ENCODE results near the gene GRIP2. TPM values are rescaled to one million over a fixed set of nuclear protein-coding genes. Genes with fewer than 3 reads are reported as not detected.

GRIP2 gene
- total and polyA plus RNA-seq, 9 of the 15 experiments (the other 6 are each of a cell fraction or from before 2014, with no cell fraction given): 0.01 TPM; not detected in 7

DNA sequence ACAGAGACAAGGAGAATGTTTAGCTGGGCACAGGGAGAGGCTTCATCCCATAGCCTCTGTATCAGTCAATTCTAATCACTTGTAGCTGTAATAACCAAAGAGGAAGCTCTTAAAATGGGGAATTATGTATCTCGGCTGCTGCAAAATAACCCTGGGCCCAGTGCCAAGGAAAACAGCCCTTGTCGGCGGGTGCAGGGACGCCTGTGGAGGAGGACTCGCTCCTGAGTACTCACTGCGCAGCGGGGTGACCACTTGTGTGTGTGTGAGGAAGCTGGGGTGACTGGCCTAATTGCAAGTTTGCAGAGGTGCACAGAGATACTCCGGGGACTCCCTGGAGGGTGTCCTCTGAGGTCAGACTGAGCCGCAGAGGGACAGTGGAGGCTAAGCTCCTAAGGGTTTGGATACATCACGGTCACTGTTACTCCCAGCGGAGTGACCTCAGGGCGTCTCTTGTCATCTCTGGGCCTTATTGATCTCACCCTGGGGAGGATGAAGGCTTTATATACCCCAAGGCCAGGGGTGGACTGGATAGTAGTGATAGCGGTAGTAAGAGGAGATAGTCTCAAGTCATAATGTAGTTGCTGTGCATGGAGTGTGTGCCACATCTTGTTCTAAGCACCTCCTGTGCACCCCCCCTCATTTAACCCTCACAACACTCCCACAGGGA lies 100.5 kb downstream of the GRIP2 start (continued):
- TF ChIP-seq, protein P1, sequence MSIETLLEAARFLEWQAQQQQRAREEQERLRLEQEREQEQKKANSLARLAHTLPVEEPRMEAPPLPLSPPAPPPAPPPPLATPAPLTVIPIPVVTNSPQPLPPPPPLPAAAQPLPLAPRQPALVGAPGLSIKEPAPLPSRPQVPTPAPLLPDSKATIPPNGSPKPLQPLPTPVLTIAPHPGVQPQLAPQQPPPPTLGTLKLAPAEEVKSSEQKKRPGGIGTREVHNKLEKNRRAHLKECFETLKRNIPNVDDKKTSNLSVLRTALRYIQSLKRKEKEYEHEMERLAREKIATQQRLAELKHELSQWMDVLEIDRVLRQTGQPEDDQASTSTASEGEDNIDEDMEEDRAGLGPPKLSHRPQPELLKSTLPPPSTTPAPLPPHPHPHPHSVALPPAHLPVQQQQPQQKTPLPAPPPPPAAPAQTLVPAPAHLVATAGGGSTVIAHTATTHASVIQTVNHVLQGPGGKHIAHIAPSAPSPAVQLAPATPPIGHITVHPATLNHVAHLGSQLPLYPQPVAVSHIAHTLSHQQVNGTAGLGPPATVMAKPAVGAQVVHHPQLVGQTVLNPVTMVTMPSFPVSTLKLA (conservative IDR thresholded peaks at IDR 0.05): peak in 1 of 2 experiments; percentile 41; a peak in 1 of 4 replicates
- TF ChIP-seq SMAD3 (CRISPR knock-in tag; conservative IDR thresholded peaks at IDR 0.05): 0 out of 2 replicates have a peak, but pooled peaks have one; percentile 4
- TF ChIP-seq ZNF12 (CRISPR knock-in tag; IDR thresholded peaks at IDR 0.05): no peak
- TF ChIP-seq ZNF263 (CRISPR knock-in tag; IDR thresholded peaks at IDR 0.05; ENCODE audit: borderline replicate concordance): peak; percentile 93
- TF ChIP-seq ARID1B (IDR thresholded peaks at IDR 0.05): peak; percentile 75
- no peak for TF ChIP-seq CCNT2 (IDR thresholded peaks at IDR 0.05; ENCODE audit: borderline replicate concordance, extremely low read depth, insufficient read length, low read depth, low read length)
- TF ChIP-seq, protein P2, sequence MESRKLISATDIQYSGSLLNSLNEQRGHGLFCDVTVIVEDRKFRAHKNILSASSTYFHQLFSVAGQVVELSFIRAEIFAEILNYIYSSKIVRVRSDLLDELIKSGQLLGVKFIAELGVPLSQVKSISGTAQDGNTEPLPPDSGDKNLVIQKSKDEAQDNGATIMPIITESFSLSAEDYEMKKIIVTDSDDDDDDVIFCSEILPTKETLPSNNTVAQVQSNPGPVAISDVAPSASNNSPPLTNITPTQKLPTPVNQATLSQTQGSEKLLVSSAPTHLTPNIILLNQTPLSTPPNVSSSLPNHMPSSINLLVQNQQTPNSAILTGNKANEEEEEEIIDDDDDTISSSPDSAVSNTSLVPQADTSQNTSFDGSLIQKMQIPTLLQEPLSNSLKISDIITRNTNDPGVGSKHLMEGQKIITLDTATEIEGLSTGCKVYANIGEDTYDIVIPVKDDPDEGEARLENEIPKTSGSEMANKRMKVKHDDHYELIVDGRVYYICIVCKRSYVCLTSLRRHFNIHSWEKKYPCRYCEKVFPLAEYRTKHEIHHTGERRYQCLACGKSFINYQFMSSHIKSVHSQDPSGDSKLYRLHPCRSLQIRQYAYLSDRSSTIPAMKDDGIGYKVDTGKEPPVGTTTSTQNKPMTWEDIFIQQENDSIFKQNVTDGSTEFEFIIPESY (CRISPR knock-in tag; IDR thresholded peaks at IDR 0.05): peak; percentile 62; the same call in 1 of the 2 replicates
- TF ChIP-seq SMAD1 (IDR thresholded peaks at IDR 0.05; ENCODE audit: low read depth, low read length, partially characterized antibody): no peak
- no peak for TF ChIP-seq OTX1 (CRISPR knock-in tag; IDR thresholded peaks at IDR 0.05)
- TF ChIP-seq STAT5A (IDR thresholded peaks at IDR 0.05; ENCODE audit: borderline replicate concordance, low read length): no peak
- no peak for TF ChIP-seq ZNF24 (IDR thresholded peaks at IDR 0.05)
- TF ChIP-seq, protein P3, sequence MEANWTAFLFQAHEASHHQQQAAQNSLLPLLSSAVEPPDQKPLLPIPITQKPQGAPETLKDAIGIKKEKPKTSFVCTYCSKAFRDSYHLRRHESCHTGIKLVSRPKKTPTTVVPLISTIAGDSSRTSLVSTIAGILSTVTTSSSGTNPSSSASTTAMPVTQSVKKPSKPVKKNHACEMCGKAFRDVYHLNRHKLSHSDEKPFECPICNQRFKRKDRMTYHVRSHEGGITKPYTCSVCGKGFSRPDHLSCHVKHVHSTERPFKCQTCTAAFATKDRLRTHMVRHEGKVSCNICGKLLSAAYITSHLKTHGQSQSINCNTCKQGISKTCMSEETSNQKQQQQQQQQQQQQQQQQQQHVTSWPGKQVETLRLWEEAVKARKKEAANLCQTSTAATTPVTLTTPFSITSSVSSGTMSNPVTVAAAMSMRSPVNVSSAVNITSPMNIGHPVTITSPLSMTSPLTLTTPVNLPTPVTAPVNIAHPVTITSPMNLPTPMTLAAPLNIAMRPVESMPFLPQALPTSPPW (CRISPR knock-in tag; IDR thresholded peaks at IDR 0.05): no peak
- no peak for TF ChIP-seq NR3C1 (CRISPR knock-in tag; IDR thresholded peaks at IDR 0.05)
- no peak for TF ChIP-seq ZC3H8 (IDR thresholded peaks at IDR 0.05)
- TF ChIP-seq, protein P4, sequence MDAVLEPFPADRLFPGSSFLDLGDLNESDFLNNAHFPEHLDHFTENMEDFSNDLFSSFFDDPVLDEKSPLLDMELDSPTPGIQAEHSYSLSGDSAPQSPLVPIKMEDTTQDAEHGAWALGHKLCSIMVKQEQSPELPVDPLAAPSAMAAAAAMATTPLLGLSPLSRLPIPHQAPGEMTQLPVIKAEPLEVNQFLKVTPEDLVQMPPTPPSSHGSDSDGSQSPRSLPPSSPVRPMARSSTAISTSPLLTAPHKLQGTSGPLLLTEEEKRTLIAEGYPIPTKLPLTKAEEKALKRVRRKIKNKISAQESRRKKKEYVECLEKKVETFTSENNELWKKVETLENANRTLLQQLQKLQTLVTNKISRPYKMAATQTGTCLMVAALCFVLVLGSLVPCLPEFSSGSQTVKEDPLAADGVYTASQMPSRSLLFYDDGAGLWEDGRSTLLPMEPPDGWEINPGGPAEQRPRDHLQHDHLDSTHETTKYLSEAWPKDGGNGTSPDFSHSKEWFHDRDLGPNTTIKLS (IDR thresholded peaks at IDR 0.05; ENCODE audit: borderline replicate concordance, low read depth): no peak
- TF ChIP-seq, protein P5, sequence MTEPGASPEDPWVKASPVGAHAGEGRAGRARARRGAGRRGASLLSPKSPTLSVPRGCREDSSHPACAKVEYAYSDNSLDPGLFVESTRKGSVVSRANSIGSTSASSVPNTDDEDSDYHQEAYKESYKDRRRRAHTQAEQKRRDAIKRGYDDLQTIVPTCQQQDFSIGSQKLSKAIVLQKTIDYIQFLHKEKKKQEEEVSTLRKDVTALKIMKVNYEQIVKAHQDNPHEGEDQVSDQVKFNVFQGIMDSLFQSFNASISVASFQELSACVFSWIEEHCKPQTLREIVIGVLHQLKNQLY (CRISPR knock-in tag; conservative IDR thresholded peaks at IDR 0.05): no peak
- 0 out of 2 replicates have a peak, but pooled peaks have one; percentile 42 for TF ChIP-seq FOSL1 (tag; conservative IDR thresholded peaks at IDR 0.05)
- TF ChIP-seq NCOR1 (IDR thresholded peaks at IDR 0.05): peak; percentile 73
- TF ChIP-seq SMC3 (conservative IDR thresholded peaks at IDR 0.05; ENCODE audit: insufficient read depth, low read depth, low read length): no peak

Measured in K562 (cell line).